Ascending aorta (tissue), 2 donors: ENCODE results near the gene GABBR2. TPM values are rescaled to one million over a fixed set of nuclear protein-coding genes. Genes with fewer than 3 reads are reported as not detected.
"Not testable (repeated sequence)": the region's sequence is repeated elsewhere in the genome, so short reads cannot be mapped to it uniquely, and the experiment has no call there.

Experiments used
- DNase-seq, 2 donors: peaks; one replicate each; pipeline ENCODE4 v3.0.0-alpha.2; 2019; ENCODE audit warnings: low spot score in 2 of 2
- H3K27ac ChIP-seq, 2 donors: fragments of 200-600 bp; sonication (generic); one replicate each; pipeline ENCODE4 v1.5.1; 2016 to 2017; ENCODE audit warnings: mild to moderate bottlenecking in 1 of 2
- H3K27me3 ChIP-seq: fragments of 200-600 bp; sonication (generic); one replicate; pipeline ENCODE4 v1.5.1; 2017
- H3K36me3 ChIP-seq, 2 donors: fragments of 200-600 bp; sonication (generic); one replicate each; pipeline ENCODE4 v1.5.1; 2016
- H3K4me1 ChIP-seq, 2 donors: fragments of 200-600 bp; sonication (generic); one replicate each; pipeline ENCODE4 v1.5.1; 2016 to 2017; ENCODE audit warnings: mild to moderate bottlenecking in 1 of 2
- H3K4me3 ChIP-seq, 2 donors: fragments of 200-600 bp; sonication (generic); one replicate each; pipeline ENCODE4 v1.5.1; 2016 to 2017; ENCODE audit warnings: mild to moderate bottlenecking in 1 of 2
- H3K9me3 ChIP-seq, 2 donors: fragments of 200-600 bp; sonication (generic); one replicate each; pipeline ENCODE4 v1.5.1; 2016
- intact Hi-C: fragments of 100-400 bp; cut with DNase I; formaldehyde crosslinking; loops from one replicate; pipeline ENCODE4 v1.15.1; 2023
- total RNA-seq: library from RNA; depleted of rRNA; stranded (reverse); fragments of >200 nt; gene quantifications from one replicate; pipeline ENCODE4 v1.1.0, GENCODE V29; 2016
- TF ChIP-seq, protein P1 (sequence below), 3 experiments: fragments of 200-600 bp in 2 of 3; fragments of 450-650 bp in 1 of 3; sonication (generic) in 2 of 3; IDR thresholded peaks; one replicate each; pipeline ENCODE4 v1.5.1; 2016 to 2019; ENCODE audit warnings: antibody characterized with exemption in 3 of 3, mild to moderate bottlenecking in 1 of 3, moderate library complexity in 1 of 3

GABBR2 gene
- total RNA-seq, 1 donor from 2014 or later = not detected

DNA sequence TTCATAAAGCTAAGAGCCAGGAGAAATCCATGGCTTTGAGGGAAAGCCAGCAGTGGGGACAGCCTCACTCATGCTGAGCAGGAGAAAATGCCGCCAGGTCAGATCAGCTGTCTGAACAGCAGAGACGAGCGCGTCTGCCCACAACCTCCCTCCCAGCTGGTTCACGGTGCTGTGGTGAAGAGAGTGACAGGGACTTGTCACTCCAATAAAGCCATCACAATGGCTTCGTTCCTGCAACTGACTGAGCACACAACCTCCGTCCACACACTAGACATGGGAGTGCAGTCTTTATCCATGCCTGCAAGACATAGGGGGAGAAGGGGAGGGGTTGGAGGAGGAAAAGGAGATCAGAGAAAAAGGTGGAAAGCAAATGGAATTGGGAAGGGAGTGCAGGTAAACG lies 206.9 kb downstream of the GABBR2 start:
- Histone ChIP-seq H3K36me3 (no peaks in the 10 kb centered on the region), H3K27me3 (no peaks in the 10 kb centered on the region), H3K4me3 (no peak overlapping the region), H3K4me1 (no peaks in the 10 kb centered on the region), H3K27ac (no peak overlapping the region), H3K9me3 (no peaks in the 10 kb centered on the region)
- intact Hi-C loops = no loop called here
- TF ChIP-seq, protein P1, sequence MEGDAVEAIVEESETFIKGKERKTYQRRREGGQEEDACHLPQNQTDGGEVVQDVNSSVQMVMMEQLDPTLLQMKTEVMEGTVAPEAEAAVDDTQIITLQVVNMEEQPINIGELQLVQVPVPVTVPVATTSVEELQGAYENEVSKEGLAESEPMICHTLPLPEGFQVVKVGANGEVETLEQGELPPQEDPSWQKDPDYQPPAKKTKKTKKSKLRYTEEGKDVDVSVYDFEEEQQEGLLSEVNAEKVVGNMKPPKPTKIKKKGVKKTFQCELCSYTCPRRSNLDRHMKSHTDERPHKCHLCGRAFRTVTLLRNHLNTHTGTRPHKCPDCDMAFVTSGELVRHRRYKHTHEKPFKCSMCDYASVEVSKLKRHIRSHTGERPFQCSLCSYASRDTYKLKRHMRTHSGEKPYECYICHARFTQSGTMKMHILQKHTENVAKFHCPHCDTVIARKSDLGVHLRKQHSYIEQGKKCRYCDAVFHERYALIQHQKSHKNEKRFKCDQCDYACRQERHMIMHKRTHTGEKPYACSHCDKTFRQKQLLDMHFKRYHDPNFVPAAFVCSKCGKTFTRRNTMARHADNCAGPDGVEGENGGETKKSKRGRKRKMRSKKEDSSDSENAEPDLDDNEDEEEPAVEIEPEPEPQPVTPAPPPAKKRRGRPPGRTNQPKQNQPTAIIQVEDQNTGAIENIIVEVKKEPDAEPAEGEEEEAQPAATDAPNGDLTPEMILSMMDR (IDR thresholded peaks at IDR 0.05) = no peak
- DNase-seq = no peak

DNA sequence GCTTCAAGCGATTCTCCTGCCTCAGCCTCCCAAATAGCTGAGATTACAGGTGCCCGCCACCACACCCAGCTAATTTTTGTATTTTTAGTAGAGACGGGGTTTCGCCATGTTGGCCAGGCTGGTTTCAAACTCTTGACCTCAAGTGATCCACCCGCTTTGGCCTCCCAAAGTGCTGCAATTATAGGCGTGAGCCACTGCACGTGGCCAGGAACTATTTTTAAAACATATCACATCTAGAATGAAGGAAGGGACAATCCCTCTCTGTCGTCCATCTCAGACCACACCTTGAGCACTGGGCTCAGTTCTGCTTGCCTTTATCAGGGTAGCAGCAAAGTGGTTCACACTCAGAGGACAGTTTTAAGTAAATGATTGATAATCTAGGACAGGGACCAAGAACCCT lies 207.5 kb downstream of the GABBR2 start:
- DNase-seq, H3K27me3 ChIP-seq, H3K27ac ChIP-seq, H3K4me3 ChIP-seq, H3K4me1 ChIP-seq, H3K36me3 ChIP-seq, H3K9me3 ChIP-seq, intact Hi-C loops: not testable (repeated sequence)

DNA sequence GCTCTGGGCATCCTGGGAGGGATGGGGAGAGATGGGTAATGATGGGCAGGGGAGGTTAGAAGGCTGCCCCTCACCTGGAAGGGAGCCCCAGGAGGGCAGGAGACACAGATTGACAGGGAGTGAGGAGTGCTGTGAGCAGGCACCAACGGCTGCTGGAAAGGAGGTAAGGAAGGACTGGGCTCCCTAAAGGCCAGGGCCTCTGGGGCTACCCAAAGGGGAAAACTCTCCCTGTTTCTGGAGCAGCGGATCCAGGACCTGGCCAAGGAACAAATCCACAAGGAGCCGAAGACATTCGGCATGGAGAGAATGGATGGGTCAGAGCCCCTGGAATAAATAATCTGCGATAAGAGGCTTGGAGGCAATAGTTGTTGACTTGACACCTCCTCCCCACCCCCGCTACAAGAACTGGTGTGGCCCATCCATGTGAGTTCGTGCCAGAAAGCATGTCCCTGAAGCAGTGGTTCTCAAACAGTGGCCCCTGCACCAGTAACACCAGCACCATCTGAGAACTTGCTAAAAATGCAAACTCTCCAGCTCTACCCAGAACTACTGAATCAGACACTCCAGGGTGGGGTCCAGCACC lies 208.3 kb downstream of the GABBR2 start:
- Histone ChIP-seq H3K9me3 (no peaks in the 10 kb centered on the region), H3K27me3 (no peaks in the 10 kb centered on the region)
- DNase-seq = no peak

DNA sequence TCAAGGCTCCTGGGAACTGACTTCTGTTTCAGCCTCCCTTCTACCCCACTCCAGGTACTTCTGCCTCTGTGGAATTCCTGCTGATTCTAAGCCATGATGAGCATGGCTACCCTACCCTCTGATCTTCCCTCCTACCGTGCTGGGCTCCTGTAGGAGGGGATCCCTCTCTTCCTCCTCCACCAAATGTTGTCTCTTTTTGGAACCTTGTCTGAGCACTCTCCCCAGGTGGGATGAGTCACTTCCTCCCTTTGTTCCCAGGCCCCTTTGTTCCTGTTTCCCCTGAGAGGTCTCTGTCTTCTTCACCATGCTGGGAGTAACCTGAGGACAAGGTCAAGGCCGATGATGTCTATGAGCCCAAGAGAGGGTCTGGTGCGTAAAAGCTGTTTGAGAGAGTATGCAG lies 213.2 kb downstream of the GABBR2 start:
- intact Hi-C loops = no loop called here
- Histone ChIP-seq H3K27ac (no peak overlapping the region), H3K36me3 (no peaks in the 10 kb centered on the region), H3K27me3 (no peaks in the 10 kb centered on the region), H3K4me1 (no peaks in the 10 kb centered on the region), H3K9me3 (no peaks in the 10 kb centered on the region), H3K4me3 (no peak overlapping the region)
- TF ChIP-seq, protein P1 (IDR thresholded peaks at IDR 0.05) = no peak
- no peak for DNase-seq

More for the DNA sequence above, 208.3 kb downstream of the GABBR2 start:
- Histone ChIP-seq H3K27ac (no peak overlapping the region), H3K4me1 (no peaks in the 10 kb centered on the region), H3K36me3 (no peaks in the 10 kb centered on the region), H3K4me3 (no peak overlapping the region)
- intact Hi-C loops = no loop called here
- TF ChIP-seq, protein P1 (IDR thresholded peaks at IDR 0.05) = no peak

DNA sequence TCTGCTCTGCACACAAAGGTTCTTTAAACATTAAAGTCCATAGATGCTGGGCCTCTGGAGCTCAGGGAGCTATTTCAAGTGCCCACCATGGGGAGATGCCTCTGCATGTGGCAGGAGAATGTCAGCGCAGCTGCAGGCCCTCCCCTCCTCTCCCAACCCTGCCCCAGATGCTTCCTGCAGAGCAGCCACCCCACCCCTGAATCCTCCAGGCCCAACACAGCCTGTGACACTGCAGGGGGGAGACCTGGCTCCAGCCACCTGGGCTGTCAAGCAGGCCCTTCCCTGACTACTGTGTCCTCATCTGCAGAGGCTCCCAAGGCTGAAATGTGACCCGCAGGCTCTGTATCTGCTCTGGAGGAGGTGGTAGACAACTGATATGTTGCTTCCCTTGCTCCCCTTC lies 213.9 kb downstream of the GABBR2 start:
- H3K9me3 ChIP-seq = no peaks in the 10 kb centered on the region
- TF ChIP-seq, protein P1 (IDR thresholded peaks at IDR 0.05) = no peak
- no peaks in the 10 kb centered on the region for H3K4me1 ChIP-seq
- no peak overlapping the region for H3K27ac ChIP-seq
- no peak overlapping the region for H3K4me3 ChIP-seq
- intact Hi-C loops = no loop called here
- no peaks in the 10 kb centered on the region for H3K36me3 ChIP-seq
- DNase-seq = no peak
- no peaks in the 10 kb centered on the region for H3K27me3 ChIP-seq

DNA sequence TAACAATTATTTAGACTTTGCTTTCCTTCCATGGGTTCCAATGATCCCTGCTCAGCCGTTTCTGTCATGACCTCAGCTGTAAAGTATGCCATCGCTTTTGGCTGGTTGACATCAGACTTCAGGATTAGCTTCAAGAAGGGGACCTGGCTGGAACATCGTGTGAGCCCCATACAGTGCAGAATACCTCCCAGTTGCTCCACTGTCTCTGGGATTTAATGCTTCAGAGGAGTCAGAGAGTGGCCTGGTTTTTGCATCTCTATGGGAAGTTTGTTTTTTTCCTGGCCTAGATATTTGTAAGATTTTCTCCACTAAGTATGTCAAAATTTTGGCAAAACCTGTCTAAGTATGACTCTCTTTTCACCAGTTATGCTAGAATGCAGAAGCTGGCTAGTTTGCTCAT lies 216.9 kb downstream of the GABBR2 start:
- H3K27ac ChIP-seq = no peak overlapping the region
- TF ChIP-seq, protein P1 (IDR thresholded peaks at IDR 0.05) = no peak
- no peaks in the 10 kb centered on the region for H3K27me3 ChIP-seq
- H3K4me1 ChIP-seq = no peaks in the 10 kb centered on the region
- no peak overlapping the region for H3K4me3 ChIP-seq
- no peak for DNase-seq
- intact Hi-C loops = no loop called here
- H3K36me3 ChIP-seq = no peaks in the 10 kb centered on the region
- no peaks in the 10 kb centered on the region for H3K9me3 ChIP-seq
